Adrenal gland (tissue), 12 donors: ENCODE measurements around the gene AGBL2. TPM values are rescaled to one million over a fixed set of nuclear protein-coding genes. Genes with fewer than 3 reads are reported as not detected.
A peak's percentile ranks its signal among the peaks of the same experiment; 100 is the strongest.

Experiments
- DNase-seq, 7 donors: peaks; one replicate each; pipeline ENCODE4 v3.0.0-alpha.2; 2019 to 2020
- H3K27ac ChIP-seq, 5 donors: fragments of 200-600 bp; sonication (generic) in 4 of 5; 1 replicate in 3 of 5; 2 replicates in 2 of 5; pipeline versions ENCODE4 v1.5.1 to v1.8.0; 2016 to 2020; ENCODE audit warnings: mild to moderate bottlenecking in 1 of 5
- H3K27me3 ChIP-seq: fragments of 200-600 bp; 2 replicates; pipeline ENCODE4 v1.8.0; 2021
- H3K36me3 ChIP-seq, 2 donors: fragments of 200-600 bp; replicated peaks in 1 of 2; 1 replicate in 1 of 2; 2 replicates in 1 of 2; pipeline versions ENCODE4 v1.5.1 to v1.8.0; 2018 to 2022
- H3K4me1 ChIP-seq, 2 donors: fragments of 200-600 bp; replicated peaks in 1 of 2; 1 replicate in 1 of 2; 2 replicates in 1 of 2; pipeline versions ENCODE4 v1.5.1 to v1.8.0; 2018 to 2021
- H3K4me3 ChIP-seq, 4 donors: fragments of 200-600 bp; sonication (generic) in 3 of 4; one replicate each; pipeline ENCODE4 v1.5.1; 2016 to 2018
- H3K9me3 ChIP-seq, 3 donors: fragments of 200-600 bp; sonication (generic) in 1 of 3; replicated peaks in 1 of 3; 1 replicate in 2 of 3; 2 replicates in 1 of 3; pipeline versions ENCODE4 v1.5.1 to v1.8.0; 2016 to 2021
- POLR2A ChIP-seq, 2 donors: fragments of 450-650 bp; IDR thresholded peaks; one replicate each; pipeline ENCODE4 v1.6.1; 2017; ENCODE audit warnings: antibody characterized with exemption in 2 of 2, mild to moderate bottlenecking in 2 of 2, moderate library complexity in 1 of 2
- WGBS, 4 donors: extraction: QIAGEN DNeasy Blood & Tissue Kit in 2 of 4; methylation state at CpG; one replicate each; pipeline versions ENCODE4 v1.1.5 to v1.1.7; 2013 to 2017; 5-methylcytosine and 5-hydroxymethylcytosine counted together
- intact Hi-C, 2 donors: fragments of 100-400 bp; cut with DNase I; formaldehyde crosslinking; loops; one replicate each; pipeline versions ENCODE4 v1.14.1 to v1.15.0; 2022 to 2023
- polyA plus RNA-seq, 3 donors: library from polyadenylated mRNA; stranded (reverse); fragments of 200-250 nt in 2 of 3; fragments of 350-450 nt in 1 of 3; fragmentation: Illumina TruSeq in 1 of 3; extraction: RNeasy Lipid Tissue Mini Kit (QIAGEN cat#74804) in 1 of 3; gene quantifications; one replicate each; pipeline ENCODE4 v1.2.3, GENCODE V29; 2013 to 2014
- total RNA-seq, 9 donors: library from RNA; depleted of rRNA in 4 of 9; stranded (reverse); fragments of >200 nt in 4 of 9; fragments of 120-200 nt in 1 of 9; fragmentation: NEBNext Ultra II Directional in 1 of 9; extraction: Animal tissue kit (Norgen Biotek cat#: 25700) in 1 of 9; gene quantifications; one replicate each; pipeline versions ENCODE4 v1.1.0 to v1.2.4, GENCODE V29; 2013 to 2023
- TF ChIP-seq, protein P1 (sequence below), 6 experiments: fragments of 450-650 bp in 4 of 6; fragments of 200-600 bp in 2 of 6; sonication (generic) in 1 of 6; IDR thresholded peaks; 1 replicate in 5 of 6; 2 replicates in 1 of 6; pipeline versions ENCODE4 v1.5.1 to v1.8.0; 2016 to 2021; ENCODE audit warnings: antibody characterized with exemption in 6 of 6, mild to moderate bottlenecking in 2 of 6, moderate library complexity in 1 of 6
- donor health status: healthy with polysubstance abuse.
- donor health status: Bipolar disorder and iron deficiency.
- donor health status: DM: yes; HTN: yes; CAD: no.
- donor health status: DM: no; HTN: no; CAD: no.
- donor health status: DM: no; HTN: no; CAD: no.
- donor health status: DM: yes; HTN: yes; CAD: no.

Gene AGBL2
- total and polyA plus RNA-seq, 12 donors = 0.18 to 11.3 (median 3.4) TPM

DNA sequence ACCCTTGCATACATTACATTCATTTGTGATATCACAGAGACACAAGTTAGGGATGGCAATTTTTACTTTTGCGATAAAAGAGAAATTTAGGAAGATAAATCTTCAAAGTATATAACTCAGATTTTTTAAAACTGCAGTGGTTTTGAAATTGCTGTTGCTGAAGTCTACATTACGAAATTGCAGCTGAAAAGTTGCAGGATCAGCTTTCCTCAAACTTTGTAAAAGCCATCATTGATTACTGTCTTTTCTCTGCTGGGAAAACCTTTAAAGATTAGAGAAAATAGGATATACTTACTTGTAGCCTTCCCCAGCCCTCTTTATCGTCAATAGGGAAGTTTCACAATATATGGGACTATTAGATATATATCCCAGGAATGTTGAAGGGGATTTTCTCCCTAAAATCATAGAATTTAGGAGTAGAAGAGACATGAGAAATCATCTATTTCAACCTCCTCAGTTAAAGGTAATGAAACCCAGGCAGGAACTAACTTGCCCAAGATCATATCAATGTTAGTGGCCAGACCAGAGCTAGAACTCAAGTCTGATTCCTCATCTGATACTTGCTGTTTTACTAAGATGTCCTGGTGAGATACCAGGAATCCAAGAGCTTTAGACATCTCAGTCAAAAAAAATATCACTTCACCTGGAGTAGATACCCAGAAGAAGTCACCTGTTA is 10.4 kb upstream of the AGBL2 start:
- Histone ChIP-seq H3K27ac (peak overlapping the region in 3 of 5 donors; percentile 12 to 71 (median 17)), H3K4me1 (peaks cover 10 to 21% of the 10 kb centered on the region in 2 donors), H3K36me3 (peaks cover 0 to 94% of the 10 kb centered on the region in 2 donors), H3K27me3 (no peaks in the 10 kb centered on the region), H3K9me3 (no peaks in the 10 kb centered on the region), H3K4me3 (no peak overlapping the region)
- no peak for DNase-seq
- 74 to 87% (median 82%) methylated on average over 3 of the region's 3 CpGs for WGBS, 4 donors
- intact Hi-C loops = no loop called here
- no peak for TF ChIP-seq POLR2A (IDR thresholded peaks at IDR 0.05)
- TF ChIP-seq, protein P1, sequence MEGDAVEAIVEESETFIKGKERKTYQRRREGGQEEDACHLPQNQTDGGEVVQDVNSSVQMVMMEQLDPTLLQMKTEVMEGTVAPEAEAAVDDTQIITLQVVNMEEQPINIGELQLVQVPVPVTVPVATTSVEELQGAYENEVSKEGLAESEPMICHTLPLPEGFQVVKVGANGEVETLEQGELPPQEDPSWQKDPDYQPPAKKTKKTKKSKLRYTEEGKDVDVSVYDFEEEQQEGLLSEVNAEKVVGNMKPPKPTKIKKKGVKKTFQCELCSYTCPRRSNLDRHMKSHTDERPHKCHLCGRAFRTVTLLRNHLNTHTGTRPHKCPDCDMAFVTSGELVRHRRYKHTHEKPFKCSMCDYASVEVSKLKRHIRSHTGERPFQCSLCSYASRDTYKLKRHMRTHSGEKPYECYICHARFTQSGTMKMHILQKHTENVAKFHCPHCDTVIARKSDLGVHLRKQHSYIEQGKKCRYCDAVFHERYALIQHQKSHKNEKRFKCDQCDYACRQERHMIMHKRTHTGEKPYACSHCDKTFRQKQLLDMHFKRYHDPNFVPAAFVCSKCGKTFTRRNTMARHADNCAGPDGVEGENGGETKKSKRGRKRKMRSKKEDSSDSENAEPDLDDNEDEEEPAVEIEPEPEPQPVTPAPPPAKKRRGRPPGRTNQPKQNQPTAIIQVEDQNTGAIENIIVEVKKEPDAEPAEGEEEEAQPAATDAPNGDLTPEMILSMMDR (IDR thresholded peaks at IDR 0.05) = no peak

DNA sequence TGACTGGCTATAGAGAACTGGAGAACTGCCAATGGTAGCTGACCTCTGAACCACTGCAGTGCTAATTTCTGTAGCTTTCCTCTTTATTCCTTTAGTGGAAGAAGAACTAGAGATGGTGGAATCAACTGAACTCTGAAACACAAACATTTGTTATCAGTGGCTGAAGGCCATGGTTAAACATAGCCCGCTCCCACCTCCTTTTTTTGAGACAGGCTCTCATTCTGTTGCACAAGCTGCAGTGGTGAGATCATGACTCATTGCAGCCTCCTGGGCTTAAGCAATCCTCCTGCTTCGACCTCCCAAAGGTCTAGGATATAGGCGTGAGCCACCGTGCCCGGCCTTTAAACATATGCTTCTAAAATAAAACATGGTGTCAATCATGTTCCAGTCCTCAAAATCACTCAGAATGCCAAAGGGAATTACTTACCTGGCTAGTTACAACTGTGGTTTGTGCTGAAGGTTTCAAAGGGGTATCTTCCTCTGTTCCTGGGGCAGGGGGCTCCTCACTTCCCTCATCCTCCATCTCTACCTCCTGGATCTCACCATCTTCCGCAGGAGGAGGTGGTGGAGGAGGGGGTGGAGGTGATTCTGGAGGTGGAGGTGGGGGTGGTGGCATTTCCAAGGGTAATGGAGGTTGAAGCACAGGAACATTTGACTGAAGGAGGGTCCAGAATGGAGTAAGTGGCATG is 9.0 kb upstream of the AGBL2 start:
- no peaks in the 10 kb centered on the region for H3K27me3 ChIP-seq
- TF ChIP-seq POLR2A (IDR thresholded peaks at IDR 0.05) = no peak
- TF ChIP-seq, protein P1 (IDR thresholded peaks at IDR 0.05) = no peak
- H3K36me3 ChIP-seq = peaks cover 0 to 94% of the 10 kb centered on the region in 2 donors
- no peaks in the 10 kb centered on the region for H3K9me3 ChIP-seq
- peak overlapping the region in 4 of 5 donors; percentile 54 to 90 (median 73) for H3K27ac ChIP-seq
- peak; percentile 61 to 89 (median 86) for DNase-seq
- 36 to 44% (median 37%) methylated on average over 6 of the region's 6 CpGs for WGBS, 4 donors
- intact Hi-C loops = no loop called here
- peaks cover 10 to 21% of the 10 kb centered on the region in 2 donors for H3K4me1 ChIP-seq
- no peak overlapping the region for H3K4me3 ChIP-seq

DNA sequence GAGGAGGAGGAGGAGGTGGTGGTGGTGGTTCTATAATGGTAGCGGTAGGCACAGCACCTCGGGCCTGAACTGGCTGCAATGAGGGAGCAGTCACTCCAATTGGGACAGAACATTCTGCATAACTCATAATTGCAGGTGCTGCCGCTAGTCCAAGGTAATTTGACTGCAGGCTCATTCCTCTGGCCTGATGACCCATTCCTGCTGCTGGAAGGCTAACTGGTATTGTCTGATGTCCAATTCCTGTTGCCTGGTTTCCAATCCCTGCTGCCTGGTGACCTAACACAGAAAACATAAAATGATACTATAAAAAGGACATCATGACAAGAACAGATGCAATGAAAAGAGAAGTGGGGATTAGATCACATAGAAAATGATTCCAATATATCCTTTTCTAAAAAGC is 7.9 kb upstream of the AGBL2 start:
- H3K27me3 ChIP-seq = no peaks in the 10 kb centered on the region
- H3K27ac ChIP-seq = peak overlapping the region in 3 of 5 donors; percentile 51 to 75 (median 71)
- TF ChIP-seq POLR2A (IDR thresholded peaks at IDR 0.05) = no peak
- TF ChIP-seq, protein P1 (IDR thresholded peaks at IDR 0.05) = no peak
- DNase-seq = peak in 5 of 7 donors; percentile 21 to 47 (median 42)
- H3K36me3 ChIP-seq = peaks cover 0 to 94% of the 10 kb centered on the region in 2 donors
- no peak overlapping the region for H3K4me3 ChIP-seq
- peaks cover 10 to 21% of the 10 kb centered on the region in 2 donors for H3K4me1 ChIP-seq
- no peaks in the 10 kb centered on the region for H3K9me3 ChIP-seq
- intact Hi-C loops = no loop called here
- WGBS, 4 donors = 52 to 67% (median 61%) methylated on average over 3 of the region's 3 CpGs

DNA sequence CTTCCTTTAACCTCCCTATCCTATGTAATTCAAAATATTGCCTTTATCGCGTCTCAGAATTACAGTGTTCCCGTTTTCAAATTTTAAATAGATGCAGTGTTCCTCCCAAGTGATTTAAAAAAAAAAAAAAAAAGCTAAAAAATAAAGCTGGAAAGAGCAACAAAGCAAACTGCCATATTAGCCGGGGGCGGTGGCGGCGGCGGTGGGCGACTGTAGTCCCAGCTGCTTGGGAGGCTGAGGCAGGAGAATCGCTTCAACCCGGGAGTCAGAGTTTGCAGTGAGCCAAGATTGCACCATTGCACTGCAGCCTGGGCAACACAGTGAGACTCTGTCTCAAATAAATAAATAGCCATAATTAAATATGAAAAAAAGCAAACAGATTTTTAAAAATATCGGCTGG is 5.5 kb upstream of the AGBL2 start:
- no peak for DNase-seq
- peaks cover 0 to 91% of the 10 kb centered on the region in 2 donors for H3K36me3 ChIP-seq
- WGBS, 4 donors = 97 to 99% (median 98%) methylated on average over 12 of the region's 12 CpGs
- H3K27ac ChIP-seq = no peak overlapping the region
- no peaks in the 10 kb centered on the region for H3K27me3 ChIP-seq
- TF ChIP-seq, protein P1 (IDR thresholded peaks at IDR 0.05) = no peak
- H3K9me3 ChIP-seq = no peaks in the 10 kb centered on the region
- H3K4me3 ChIP-seq = no peak overlapping the region
- intact Hi-C loops = no loop called here
- H3K4me1 ChIP-seq = peaks cover 10 to 17% of the 10 kb centered on the region in 2 donors
